ENCODE results near the gene DNAH12. TPM values are rescaled to one million over a fixed set of nuclear protein-coding genes. Genes with fewer than 3 reads are reported as not detected.

DNAH12 gene
- total RNA-seq, 2 experiments from 2014 or later: 0.21 TPM; not detected in 1

GRCh38 chr3:57582474-57583168 lies 38.5 kb upstream of the DNAH12 start:
- DNase-seq (ENCODE audit: low spot score): peak; percentile 72
- no peak overlapping the region for H2AFZ ChIP-seq (ENCODE audit: low read length)
- H3K79me2 ChIP-seq (ENCODE audit: insufficient read depth, low read depth, low read length): peaks cover 77% of the 10 kb centered on the region
- no peaks in the 10 kb centered on the region for H3K9me3 ChIP-seq (ENCODE audit: low read length)
- peak overlapping the region; percentile 27 for H3K27ac ChIP-seq (ENCODE audit: low read depth, low read length, poor library complexity, severe bottlenecking)
- intact Hi-C loops (cut with micrococcal nuclease; ENCODE audit: unreplicated experiment): loop anchor here (5.0 kb wide), 2 partner anchors 185 to 410 kb away; no protein-coding TSS in a partner anchor
- H3K4me2 ChIP-seq (ENCODE audit: low read length): no peak overlapping the region
- ChIA-PET POLR2A (interaction anchor here (1.6 kb wide), 1 partner anchor 14 kb away, joined by 7 read pairs; no protein-coding TSS in a partner anchor), CTCF (ENCODE audit: unreplicated experiment) (no interaction called here)
- 0 out of 2 replicates have a peak, but pooled peaks cover 16% of the 10 kb centered on the region for H4K20me1 ChIP-seq (ENCODE audit: insufficient read depth, low read length)
- BruUV-seq (replicated peaks): no TSS peak
- no peaks in the 10 kb centered on the region for H3K9me2 ChIP-seq (ENCODE audit: insufficient read depth, low read length)
- TF ChIP-seq EZH2phosphoT487 (IDR thresholded peaks at IDR 0.05; ENCODE audit: borderline replicate concordance, low read depth, low read length): no peak
- TF ChIP-seq CTCF (conservative IDR thresholded peaks at IDR 0.05; ENCODE audit: low read length): peak; percentile 77
- peaks cover 90% of the 10 kb centered on the region for H3K36me3 ChIP-seq (ENCODE audit: insufficient read depth, low read length)
- peaks cover 13% of the 10 kb centered on the region for H3K4me1 ChIP-seq (ENCODE audit: insufficient read depth, low read length, poor library complexity, severe bottlenecking)
- H3K4me3 ChIP-seq (ENCODE audit: low read depth, low read length, poor library complexity, severe bottlenecking): no peak overlapping the region

GRCh38 chr3:57577801-57578200 lies 33.7 kb upstream of the DNAH12 start:
- BruUV-seq (replicated peaks): no TSS peak
- CTCF ChIA-PET (ENCODE audit: unreplicated experiment): no interaction called here

More at GRCh38 chr3:57577801-57578200, 33.7 kb upstream of the DNAH12 start:
- POLR2A ChIA-PET: no interaction called here
- H3K4me3 ChIP-seq (ENCODE audit: low read depth, low read length, poor library complexity, severe bottlenecking): no peak overlapping the region
- peaks cover 42% of the 10 kb centered on the region; the same call in 1 of the 2 replicates for H3K79me2 ChIP-seq (ENCODE audit: insufficient read depth, low read depth, low read length)
- no peak overlapping the region for H2AFZ ChIP-seq (ENCODE audit: low read length)
- no peak for DNase-seq (ENCODE audit: low spot score)
- H3K4me1 ChIP-seq (ENCODE audit: insufficient read depth, low read length, poor library complexity, severe bottlenecking): peaks cover 5% of the 10 kb centered on the region
- H3K9me2 ChIP-seq (ENCODE audit: insufficient read depth, low read length): no peaks in the 10 kb centered on the region
- H3K36me3 ChIP-seq (ENCODE audit: insufficient read depth, low read length): peaks cover 99% of the 10 kb centered on the region
- H3K4me2 ChIP-seq (ENCODE audit: low read length): no peak overlapping the region
- H3K9me3 ChIP-seq (ENCODE audit: low read length): no peaks in the 10 kb centered on the region
- H4K20me1 ChIP-seq (ENCODE audit: insufficient read depth, low read length): no peaks in the 10 kb centered on the region
- intact Hi-C loops (cut with micrococcal nuclease; ENCODE audit: unreplicated experiment): no loop called here
- TF ChIP-seq EZH2phosphoT487 (IDR thresholded peaks at IDR 0.05; ENCODE audit: borderline replicate concordance, low read depth, low read length) (no peak), CTCF (conservative IDR thresholded peaks at IDR 0.05; ENCODE audit: low read length) (no peak)
- no peak overlapping the region for H3K27ac ChIP-seq (ENCODE audit: low read depth, low read length, poor library complexity, severe bottlenecking)

All from OCI-LY7 (cell line).